Effector memory CD8-positive, alpha-beta T cell (primary cell): Measurements from ENCODE around the gene SORBS1.

Experiments
- ATAC-seq: fragments of 150-1000 bp; cut with Tn5 transposase; replicated peaks from 2 replicates; pipeline ENCODE4 v1.10.0; 2021; ENCODE audit warnings: mild to moderate bottlenecking, moderate library complexity
- DNase-seq, 3 experiments: peaks; one replicate each; pipeline ENCODE4 v3.0.0; 2021
- H3K27ac Mint-ChIP-seq, 2 donors: one replicate each; pipeline ENCODE4 v1.8.0; 2022; ENCODE audit warnings: mild to moderate bottlenecking in 2 of 2, mixed read lengths in 2 of 2, moderate library complexity in 2 of 2
- H3K27me3 Mint-ChIP-seq, 2 donors: one replicate each; pipeline ENCODE4 v1.8.0; 2022; ENCODE audit warnings: mixed read lengths in 2 of 2
- H3K36me3 Mint-ChIP-seq: one replicate; pipeline ENCODE4 v1.8.0; 2022; ENCODE audit warnings: mild to moderate bottlenecking, moderate library complexity, mixed read lengths; ENCODE audit not compliant: insufficient read depth
- H3K4me1 Mint-ChIP-seq, 2 donors: one replicate each; pipeline ENCODE4 v1.8.0; 2022; ENCODE audit warnings: low read depth in 2 of 2, mixed read lengths in 2 of 2
- H3K4me3 Mint-ChIP-seq, 2 donors: one replicate each; pipeline ENCODE4 v1.8.0; 2022; ENCODE audit warnings: mild to moderate bottlenecking in 2 of 2, mixed read lengths in 2 of 2, moderate library complexity in 2 of 2
- H3K9me3 Mint-ChIP-seq, 2 donors: one replicate each; pipeline ENCODE4 v1.8.0; 2022; ENCODE audit warnings: mixed read lengths in 2 of 2

SORBS1 gene

GRCh38 chr10:95429639-95430038, 131.5 kb downstream of the SORBS1 start:
- Mint-ChIP-seq H3K4me3 (no peak overlapping the region), H3K27ac (no peak overlapping the region), H3K4me1 (peaks cover 0 to 3% of the 10 kb centered on the region in 2 donors), H3K36me3 (no peaks in the 10 kb centered on the region), H3K27me3 (no peaks in the 10 kb centered on the region), H3K9me3 (no peaks in the 10 kb centered on the region)
- no peak for DNase-seq
- no peak for ATAC-seq

- peaks cover 0 to 3% of the 10 kb centered on the region in 2 donors for H3K4me1 Mint-ChIP-seq
- no peak overlapping the region for H3K27ac Mint-ChIP-seq
- no peaks in the 10 kb centered on the region for H3K9me3 Mint-ChIP-seq
- no peaks in the 10 kb centered on the region for H3K27me3 Mint-ChIP-seq
- DNase-seq = no peak
- no peak overlapping the region for H3K4me3 Mint-ChIP-seq
- no peaks in the 10 kb centered on the region for H3K36me3 Mint-ChIP-seq
- no peak for ATAC-seq
These were observed 132.5 kb downstream of the SORBS1 start for GRCh38 chr10:95428701-95429100.

GRCh38 chr10:95426482-95426881, 134.7 kb downstream of the SORBS1 start:
- H3K27ac Mint-ChIP-seq = no peak overlapping the region
- DNase-seq (no peak), ATAC-seq (no peak)
- H3K27me3 Mint-ChIP-seq = no peaks in the 10 kb centered on the region
- H3K4me1 Mint-ChIP-seq = peaks cover 0 to 3% of the 10 kb centered on the region in 2 donors
- H3K36me3 Mint-ChIP-seq = no peaks in the 10 kb centered on the region
- H3K9me3 Mint-ChIP-seq = no peaks in the 10 kb centered on the region
- no peak overlapping the region for H3K4me3 Mint-ChIP-seq

GRCh38 chr10:95425592-95426465, 135.3 kb downstream of the SORBS1 start:
- Mint-ChIP-seq H3K4me1 (peaks cover 0 to 3% of the 10 kb centered on the region in 2 donors), H3K4me3 (no peak overlapping the region), H3K36me3 (no peaks in the 10 kb centered on the region), H3K27ac (no peak overlapping the region), H3K9me3 (no peaks in the 10 kb centered on the region), H3K27me3 (no peaks in the 10 kb centered on the region)
- DNase-seq (no peak), ATAC-seq (no peak)

GRCh38 chr10:95423164-95424005, 137.8 kb downstream of the SORBS1 start:
- H3K27me3 Mint-ChIP-seq = no peaks in the 10 kb centered on the region

GRCh38 chr10:95422233-95422632, 138.9 kb downstream of the SORBS1 start:
- H3K27ac Mint-ChIP-seq = no peak overlapping the region
- DNase-seq = no peak
- ATAC-seq = no peak
- no peaks in the 10 kb centered on the region for H3K4me1 Mint-ChIP-seq
- H3K4me3 Mint-ChIP-seq = no peak overlapping the region
- H3K36me3 Mint-ChIP-seq = no peaks in the 10 kb centered on the region
- H3K27me3 Mint-ChIP-seq = no peaks in the 10 kb centered on the region
- no peaks in the 10 kb centered on the region for H3K9me3 Mint-ChIP-seq

More at GRCh38 chr10:95423164-95424005, 137.8 kb downstream of the SORBS1 start:
- DNase-seq = no peak
- no peaks in the 10 kb centered on the region for H3K9me3 Mint-ChIP-seq
- ATAC-seq = no peak
- H3K4me3 Mint-ChIP-seq = no peak overlapping the region
- H3K27ac Mint-ChIP-seq = no peak overlapping the region
- H3K36me3 Mint-ChIP-seq = no peaks in the 10 kb centered on the region
- no peaks in the 10 kb centered on the region for H3K4me1 Mint-ChIP-seq

GRCh38 chr10:95421782-95422181, 139.4 kb downstream of the SORBS1 start:
- no peaks in the 10 kb centered on the region for H3K27me3 Mint-ChIP-seq
- no peak for DNase-seq
- H3K4me1 Mint-ChIP-seq = no peaks in the 10 kb centered on the region

GRCh38 chr10:95419399-95419798, 141.8 kb downstream of the SORBS1 start:
- H3K9me3 Mint-ChIP-seq = no peaks in the 10 kb centered on the region
- H3K27ac Mint-ChIP-seq = no peak overlapping the region
- ATAC-seq (no peak), DNase-seq (no peak)
- H3K4me1 Mint-ChIP-seq = no peaks in the 10 kb centered on the region
- no peak overlapping the region for H3K4me3 Mint-ChIP-seq
- H3K27me3 Mint-ChIP-seq = peaks cover 0 to 2% of the 10 kb centered on the region in 2 donors
- H3K36me3 Mint-ChIP-seq = no peaks in the 10 kb centered on the region

More at GRCh38 chr10:95421782-95422181, 139.4 kb downstream of the SORBS1 start:
- no peak overlapping the region for H3K4me3 Mint-ChIP-seq
- no peaks in the 10 kb centered on the region for H3K36me3 Mint-ChIP-seq
- H3K9me3 Mint-ChIP-seq = no peaks in the 10 kb centered on the region
- ATAC-seq = no peak
- H3K27ac Mint-ChIP-seq = no peak overlapping the region

- Mint-ChIP-seq H3K9me3 (no peaks in the 10 kb centered on the region), H3K27me3 (peaks cover 0 to 9% of the 10 kb centered on the region in 2 donors), H3K27ac (no peak overlapping the region), H3K4me3 (no peak overlapping the region), H3K4me1 (no peaks in the 10 kb centered on the region), H3K36me3 (no peaks in the 10 kb centered on the region)
- DNase-seq (no peak), ATAC-seq (no peak)
These were observed 144.2 kb downstream of the SORBS1 start for GRCh38 chr10:95416973-95417372.

GRCh38 chr10:95416270-95416669, 144.9 kb downstream of the SORBS1 start:
- Mint-ChIP-seq H3K27me3 (peaks cover 0 to 9% of the 10 kb centered on the region in 2 donors), H3K36me3 (no peaks in the 10 kb centered on the region), H3K27ac (no peak overlapping the region), H3K9me3 (no peaks in the 10 kb centered on the region), H3K4me1 (no peaks in the 10 kb centered on the region), H3K4me3 (no peak overlapping the region)
- DNase-seq (no peak), ATAC-seq (no peak)

GRCh38 chr10:95415621-95416031, 145.5 kb downstream of the SORBS1 start:
- ATAC-seq = no peak

GRCh38 chr10:95414844-95415485, 146.2 kb downstream of the SORBS1 start:
- Mint-ChIP-seq H3K36me3 (no peaks in the 10 kb centered on the region), H3K4me3 (no peak overlapping the region), H3K27me3 (peaks cover 0 to 9% of the 10 kb centered on the region in 2 donors), H3K27ac (no peak overlapping the region), H3K9me3 (no peaks in the 10 kb centered on the region), H3K4me1 (no peaks in the 10 kb centered on the region)
- no peak for ATAC-seq
- no peak for DNase-seq

More at GRCh38 chr10:95415621-95416031, 145.5 kb downstream of the SORBS1 start:
- Mint-ChIP-seq H3K4me1 (no peaks in the 10 kb centered on the region), H3K27ac (no peak overlapping the region), H3K9me3 (no peaks in the 10 kb centered on the region), H3K4me3 (no peak overlapping the region), H3K36me3 (no peaks in the 10 kb centered on the region), H3K27me3 (peaks cover 0 to 9% of the 10 kb centered on the region in 2 donors)
- no peak for DNase-seq
